Liver (tissue), 3 donors: Measurements from ENCODE around the gene LRRC8A.

Source experiments
- HNF4G ChIP-seq: IDR thresholded peaks from 2 replicates; pipeline ENCODE4 v1.6.1; 2016; ENCODE audit warnings: antibody characterized with exemption
- JUND ChIP-seq, 2 donors: IDR thresholded peaks; 2 replicates each; pipeline ENCODE4 v1.6.1; 2016; ENCODE audit warnings: antibody characterized with exemption in 2 of 2
- RAD21 ChIP-seq, 2 donors: IDR thresholded peaks; 2 replicates each; pipeline ENCODE4 v1.6.1; 2016; ENCODE audit warnings: antibody characterized with exemption in 2 of 2, mild to moderate bottlenecking in 2 of 2
- RXRA ChIP-seq, 2 donors: IDR thresholded peaks; 2 replicates each; pipeline ENCODE4 v1.6.1; 2017 to 2018; ENCODE audit warnings: antibody characterized with exemption in 2 of 2, mild to moderate bottlenecking in 1 of 2
- SP1 ChIP-seq: IDR thresholded peaks from 2 replicates; pipeline ENCODE4 v1.6.1; 2018; ENCODE audit warnings: antibody characterized with exemption, mild to moderate bottlenecking
- TAF1 ChIP-seq: conservative IDR thresholded peaks from 2 replicates; pipeline ENCODE4 v1.6.1; 2016; ENCODE audit warnings: antibody characterized with exemption, mild to moderate bottlenecking
- YY1 ChIP-seq: IDR thresholded peaks from 2 replicates; pipeline ENCODE4 v1.6.1; 2016; ENCODE audit warnings: antibody characterized with exemption, mild to moderate bottlenecking
- TF ChIP-seq, protein P1 (sequence below): fragments of 150-350 bp; IDR thresholded peaks from 2 replicates; pipeline ENCODE4 v1.5.1; 2017; ENCODE audit warnings: improper control_type of control experiment, low read depth, low read length; ENCODE audit not compliant: missing input control
- TF ChIP-seq, protein P2 (sequence below): IDR thresholded peaks from 2 replicates; pipeline ENCODE4 v1.6.1; 2016; ENCODE audit warnings: antibody characterized with exemption
- TF ChIP-seq, protein P3 (sequence below): IDR thresholded peaks from 2 replicates; pipeline ENCODE4 v1.6.1; 2016; ENCODE audit warnings: antibody characterized with exemption
- TF ChIP-seq, protein P4 (sequence below): IDR thresholded peaks from 2 replicates; pipeline ENCODE4 v1.6.1; 2016; ENCODE audit warnings: antibody characterized with exemption
- donor health status: healthy.
- donor health status: healthy.

DNA sequence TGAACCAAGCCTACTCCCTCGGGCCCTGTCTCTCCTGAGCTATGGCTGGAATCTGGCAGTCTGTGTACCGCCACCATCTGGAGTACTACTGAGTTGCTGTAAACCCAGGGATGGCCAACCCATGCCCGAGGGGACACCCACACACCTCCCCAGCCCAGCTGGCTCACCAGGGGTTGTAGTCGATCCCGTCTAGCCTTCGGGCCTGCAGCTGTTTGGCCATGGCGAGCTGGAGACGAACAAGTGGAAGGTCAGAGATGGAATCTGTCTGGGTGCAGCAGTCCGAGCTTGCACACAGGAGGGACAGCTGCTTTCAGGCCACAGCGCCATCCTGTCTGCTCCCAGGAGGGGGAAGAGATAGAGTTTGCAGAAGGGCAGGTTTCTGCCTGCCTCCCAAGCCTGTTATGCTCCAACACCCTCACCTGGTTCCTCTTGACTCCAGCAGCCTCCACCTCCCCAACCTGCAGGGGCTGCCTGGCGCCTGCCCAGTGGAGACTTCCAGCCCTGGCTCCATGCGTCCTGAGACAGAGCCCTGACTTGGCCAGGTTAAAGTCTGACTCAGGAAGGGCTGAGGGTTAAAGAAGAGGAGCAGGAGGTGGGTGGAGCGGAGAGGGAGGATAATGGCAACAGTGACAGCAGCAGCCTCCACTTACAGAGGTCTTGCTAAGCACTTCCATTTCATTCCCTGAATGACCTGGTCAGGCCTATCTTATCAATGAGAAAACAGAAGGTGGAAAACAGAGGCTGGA lies 36.6 kb upstream of the LRRC8A start:
- TF ChIP-seq, protein P1, sequence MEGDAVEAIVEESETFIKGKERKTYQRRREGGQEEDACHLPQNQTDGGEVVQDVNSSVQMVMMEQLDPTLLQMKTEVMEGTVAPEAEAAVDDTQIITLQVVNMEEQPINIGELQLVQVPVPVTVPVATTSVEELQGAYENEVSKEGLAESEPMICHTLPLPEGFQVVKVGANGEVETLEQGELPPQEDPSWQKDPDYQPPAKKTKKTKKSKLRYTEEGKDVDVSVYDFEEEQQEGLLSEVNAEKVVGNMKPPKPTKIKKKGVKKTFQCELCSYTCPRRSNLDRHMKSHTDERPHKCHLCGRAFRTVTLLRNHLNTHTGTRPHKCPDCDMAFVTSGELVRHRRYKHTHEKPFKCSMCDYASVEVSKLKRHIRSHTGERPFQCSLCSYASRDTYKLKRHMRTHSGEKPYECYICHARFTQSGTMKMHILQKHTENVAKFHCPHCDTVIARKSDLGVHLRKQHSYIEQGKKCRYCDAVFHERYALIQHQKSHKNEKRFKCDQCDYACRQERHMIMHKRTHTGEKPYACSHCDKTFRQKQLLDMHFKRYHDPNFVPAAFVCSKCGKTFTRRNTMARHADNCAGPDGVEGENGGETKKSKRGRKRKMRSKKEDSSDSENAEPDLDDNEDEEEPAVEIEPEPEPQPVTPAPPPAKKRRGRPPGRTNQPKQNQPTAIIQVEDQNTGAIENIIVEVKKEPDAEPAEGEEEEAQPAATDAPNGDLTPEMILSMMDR = no peak
- TF ChIP-seq, protein P2, sequence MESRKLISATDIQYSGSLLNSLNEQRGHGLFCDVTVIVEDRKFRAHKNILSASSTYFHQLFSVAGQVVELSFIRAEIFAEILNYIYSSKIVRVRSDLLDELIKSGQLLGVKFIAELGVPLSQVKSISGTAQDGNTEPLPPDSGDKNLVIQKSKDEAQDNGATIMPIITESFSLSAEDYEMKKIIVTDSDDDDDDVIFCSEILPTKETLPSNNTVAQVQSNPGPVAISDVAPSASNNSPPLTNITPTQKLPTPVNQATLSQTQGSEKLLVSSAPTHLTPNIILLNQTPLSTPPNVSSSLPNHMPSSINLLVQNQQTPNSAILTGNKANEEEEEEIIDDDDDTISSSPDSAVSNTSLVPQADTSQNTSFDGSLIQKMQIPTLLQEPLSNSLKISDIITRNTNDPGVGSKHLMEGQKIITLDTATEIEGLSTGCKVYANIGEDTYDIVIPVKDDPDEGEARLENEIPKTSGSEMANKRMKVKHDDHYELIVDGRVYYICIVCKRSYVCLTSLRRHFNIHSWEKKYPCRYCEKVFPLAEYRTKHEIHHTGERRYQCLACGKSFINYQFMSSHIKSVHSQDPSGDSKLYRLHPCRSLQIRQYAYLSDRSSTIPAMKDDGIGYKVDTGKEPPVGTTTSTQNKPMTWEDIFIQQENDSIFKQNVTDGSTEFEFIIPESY = no peak
- TF ChIP-seq, protein P3, sequence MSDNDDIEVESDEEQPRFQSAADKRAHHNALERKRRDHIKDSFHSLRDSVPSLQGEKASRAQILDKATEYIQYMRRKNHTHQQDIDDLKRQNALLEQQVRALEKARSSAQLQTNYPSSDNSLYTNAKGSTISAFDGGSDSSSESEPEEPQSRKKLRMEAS = no peak
- TF ChIP-seq RAD21 (IDR thresholded peaks at IDR 0.05) = no peak
- no peak for TF ChIP-seq JUND (IDR thresholded peaks at IDR 0.05)
- TF ChIP-seq, protein P4, sequence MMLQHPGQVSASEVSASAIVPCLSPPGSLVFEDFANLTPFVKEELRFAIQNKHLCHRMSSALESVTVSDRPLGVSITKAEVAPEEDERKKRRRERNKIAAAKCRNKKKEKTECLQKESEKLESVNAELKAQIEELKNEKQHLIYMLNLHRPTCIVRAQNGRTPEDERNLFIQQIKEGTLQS = no peak
- TF ChIP-seq HNF4G = no peak
- no peak for TF ChIP-seq SP1
- TF ChIP-seq TAF1 = no peak
- TF ChIP-seq RXRA (IDR thresholded peaks at IDR 0.05) = no peak
- TF ChIP-seq YY1 = no peak
